ENCODE results near the gene ASIC4. TPM values are rescaled to one million over a fixed set of nuclear protein-coding genes. Genes with fewer than 3 reads are reported as not detected.
A peak's percentile ranks its signal among the peaks of the same experiment; 100 is the strongest.

The ASIC4 gene
- total and polyA plus RNA-seq, 2 of the 13 experiments (the other 11 are each of a cell fraction or from before 2014, with no cell fraction given): 0.03 TPM; not detected in 1

DNA sequence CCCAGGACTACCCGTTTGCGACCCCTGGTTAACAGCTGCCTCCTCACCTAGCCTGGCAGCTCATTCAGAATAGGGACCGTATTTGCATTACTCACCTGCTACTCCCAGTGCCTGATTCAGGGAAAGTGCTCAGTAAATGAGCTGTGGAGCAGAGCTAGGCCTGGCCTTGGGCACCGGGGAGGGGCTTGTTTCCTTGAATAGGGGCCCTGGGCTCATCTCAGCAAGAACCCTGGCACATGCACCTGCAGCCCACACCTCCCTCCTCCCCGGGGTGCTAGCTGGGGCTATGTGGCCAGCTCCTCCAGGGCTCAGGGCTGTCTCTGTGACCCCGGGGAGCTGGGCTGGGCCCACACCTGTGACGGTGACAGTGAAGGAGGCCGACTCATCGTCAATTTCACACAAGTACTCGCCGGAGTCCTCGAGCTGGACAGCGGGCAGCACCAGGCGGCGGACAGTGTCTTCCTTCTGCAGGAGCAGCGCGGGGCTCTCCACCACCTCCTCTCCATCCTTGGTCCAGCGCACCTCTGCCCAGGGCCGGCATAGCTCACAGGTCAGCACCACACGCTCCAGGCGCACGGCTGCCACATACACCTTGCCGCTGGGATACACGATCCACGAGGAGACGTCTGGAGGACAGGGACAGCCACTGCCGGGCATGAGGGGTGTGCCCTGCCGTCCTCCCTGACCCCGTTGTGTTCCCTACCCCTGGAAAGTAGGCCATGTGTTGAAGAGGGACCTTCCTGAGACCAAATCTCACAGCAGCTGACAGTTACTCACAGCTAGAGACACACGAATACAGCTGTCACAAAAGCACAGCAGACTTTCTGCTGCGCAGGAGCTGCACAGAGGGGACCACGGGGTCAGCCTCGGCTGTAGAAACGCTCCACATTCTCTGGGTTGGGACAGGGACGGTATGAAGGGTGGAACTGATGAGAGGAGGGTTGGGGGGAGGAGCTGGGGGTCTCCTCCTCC is 48.1 kb downstream of the ASIC4 start (continued):
- no peak for TF ChIP-seq SALL2 (CRISPR knock-in tag; IDR thresholded peaks at IDR 0.05)
- TF ChIP-seq MAZ (IDR thresholded peaks at IDR 0.05; ENCODE audit: borderline replicate concordance, low read depth, low read length): no peak
- TF ChIP-seq MAZ (CRISPR knock-in tag; IDR thresholded peaks at IDR 0.05; ENCODE audit: low read depth): peak; percentile 35; the same call in 1 of the 2 replicates
- TF ChIP-seq ZFP1 (CRISPR knock-in tag; IDR thresholded peaks at IDR 0.05): no peak
- TF ChIP-seq, protein P1, sequence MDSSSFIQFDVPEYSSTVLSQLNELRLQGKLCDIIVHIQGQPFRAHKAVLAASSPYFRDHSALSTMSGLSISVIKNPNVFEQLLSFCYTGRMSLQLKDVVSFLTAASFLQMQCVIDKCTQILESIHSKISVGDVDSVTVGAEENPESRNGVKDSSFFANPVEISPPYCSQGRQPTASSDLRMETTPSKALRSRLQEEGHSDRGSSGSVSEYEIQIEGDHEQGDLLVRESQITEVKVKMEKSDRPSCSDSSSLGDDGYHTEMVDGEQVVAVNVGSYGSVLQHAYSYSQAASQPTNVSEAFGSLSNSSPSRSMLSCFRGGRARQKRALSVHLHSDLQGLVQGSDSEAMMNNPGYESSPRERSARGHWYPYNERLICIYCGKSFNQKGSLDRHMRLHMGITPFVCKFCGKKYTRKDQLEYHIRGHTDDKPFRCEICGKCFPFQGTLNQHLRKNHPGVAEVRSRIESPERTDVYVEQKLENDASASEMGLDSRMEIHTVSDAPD (CRISPR knock-in tag; IDR thresholded peaks at IDR 0.05): no peak
- no peak for TF ChIP-seq ZNF276 (CRISPR knock-in tag; IDR thresholded peaks at IDR 0.05; ENCODE audit: low read depth)
- no peak for TF ChIP-seq ATRX (CRISPR knock-in tag; IDR thresholded peaks at IDR 0.05; ENCODE audit: borderline replicate concordance)
- TF ChIP-seq TSC22D2 (CRISPR knock-in tag; IDR thresholded peaks at IDR 0.05; ENCODE audit: borderline replicate concordance): no peak
- no peak for TF ChIP-seq ZFP36L2 (CRISPR knock-in tag; IDR thresholded peaks at IDR 0.05)
- TF ChIP-seq CSRNP2 (CRISPR knock-in tag; conservative IDR thresholded peaks at IDR 0.05; ENCODE audit: low read depth): no peak
- no peak for TF ChIP-seq RCOR2 (CRISPR knock-in tag; IDR thresholded peaks at IDR 0.05)
- no peak for TF ChIP-seq FOXO1 (CRISPR knock-in tag; IDR thresholded peaks at IDR 0.05)
- TF ChIP-seq ZNF547 (CRISPR knock-in tag; IDR thresholded peaks at IDR 0.05): no peak
- peak; percentile 64; the same call in 1 of the 2 replicates for TF ChIP-seq ZNF839 (CRISPR knock-in tag; IDR thresholded peaks at IDR 0.05; ENCODE audit: borderline replicate concordance)
- TF ChIP-seq CHCHD3 (CRISPR knock-in tag; IDR thresholded peaks at IDR 0.05): no peak
- TF ChIP-seq, protein P2, sequence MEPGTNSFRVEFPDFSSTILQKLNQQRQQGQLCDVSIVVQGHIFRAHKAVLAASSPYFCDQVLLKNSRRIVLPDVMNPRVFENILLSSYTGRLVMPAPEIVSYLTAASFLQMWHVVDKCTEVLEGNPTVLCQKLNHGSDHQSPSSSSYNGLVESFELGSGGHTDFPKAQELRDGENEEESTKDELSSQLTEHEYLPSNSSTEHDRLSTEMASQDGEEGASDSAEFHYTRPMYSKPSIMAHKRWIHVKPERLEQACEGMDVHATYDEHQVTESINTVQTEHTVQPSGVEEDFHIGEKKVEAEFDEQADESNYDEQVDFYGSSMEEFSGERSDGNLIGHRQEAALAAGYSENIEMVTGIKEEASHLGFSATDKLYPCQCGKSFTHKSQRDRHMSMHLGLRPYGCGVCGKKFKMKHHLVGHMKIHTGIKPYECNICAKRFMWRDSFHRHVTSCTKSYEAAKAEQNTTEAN (CRISPR knock-in tag; conservative IDR thresholded peaks at IDR 0.05): no peak
- no peak for TF ChIP-seq ATAD3A (CRISPR knock-in tag; IDR thresholded peaks at IDR 0.05)
- TF ChIP-seq CBX2 (IDR thresholded peaks at IDR 0.05; ENCODE audit: low read depth, low read length): no peak
- no peak for TF ChIP-seq CBX2 (CRISPR knock-in tag; IDR thresholded peaks at IDR 0.05; ENCODE audit: low read depth)
- no peak for TF ChIP-seq KDM1A (CRISPR knock-in tag; IDR thresholded peaks at IDR 0.05)
- TF ChIP-seq AGO2 (optimal IDR thresholded peaks at IDR 0.05; ENCODE audit: low read depth, low read length): peak; percentile 98
- TF ChIP-seq HNRNPL (IDR thresholded peaks at IDR 0.05; ENCODE audit: low read depth, low read length): no peak
- no peak for TF ChIP-seq NFATC3 (CRISPR knock-in tag; IDR thresholded peaks at IDR 0.05)
- no peak for TF ChIP-seq ZNF160 (CRISPR knock-in tag; IDR thresholded peaks at IDR 0.05)

Data from HepG2 (cell line).